Neuronal stem cell (in vitro differentiated cells): Measurements from ENCODE around the gene PKMYT1. TPM values are rescaled to one million over a fixed set of nuclear protein-coding genes. Genes with fewer than 3 reads are reported as not detected.
A peak's percentile ranks its signal among the peaks of the same experiment; 100 is the strongest.

Experiments
- DNase-seq: peaks from one replicate; pipeline ENCODE4 v3.0.0-alpha.2; 2013; ENCODE audit warnings: low spot score
- H2AFZ ChIP-seq: one replicate; pipeline ENCODE4 v1.6.1; 2013; ENCODE audit warnings: mild to moderate bottlenecking, low read length, inconsistent platforms
- H2AK5ac ChIP-seq: 2 replicates; pipeline ENCODE4 v1.6.1; 2013; ENCODE audit warnings: low read depth, mild to moderate bottlenecking, inconsistent platforms, low read length, moderate library complexity, mixed read lengths
- H2BK120ac ChIP-seq: 2 replicates; pipeline ENCODE4 v1.6.1; 2013; ENCODE audit warnings: low read depth, mild to moderate bottlenecking, inconsistent platforms, low read length, moderate library complexity, mixed read lengths
- H2BK12ac ChIP-seq: one replicate; pipeline ENCODE4 v1.6.1; 2013; ENCODE audit warnings: low read length, inconsistent platforms
- H2BK15ac ChIP-seq: 2 replicates; pipeline ENCODE4 v1.6.1; 2013; ENCODE audit warnings: mild to moderate bottlenecking, low read length, inconsistent platforms, mixed read lengths
- H2BK5ac ChIP-seq: one replicate; pipeline ENCODE4 v1.6.1; 2013; ENCODE audit warnings: inconsistent platforms, mild to moderate bottlenecking, low read length, moderate library complexity
- H3K14ac ChIP-seq: one replicate; pipeline ENCODE4 v1.6.1; 2013; ENCODE audit warnings: low read length, inconsistent platforms
- H3K18ac ChIP-seq: 2 replicates; pipeline ENCODE4 v1.6.1; 2013; ENCODE audit warnings: low read length, inconsistent platforms
- H3K23ac ChIP-seq: 2 replicates; pipeline ENCODE4 v1.6.1; 2013; ENCODE audit warnings: low read depth, mild to moderate bottlenecking, mixed read lengths, low read length, inconsistent platforms; ENCODE audit not compliant: poor library complexity
- H3K27ac ChIP-seq: replicated peaks from 3 replicates; pipeline ENCODE4 v1.5.1; 2013; ENCODE audit warnings: low read length, inconsistent platforms
- H3K27me3 ChIP-seq, 3 experiments: 2 replicates each; pipeline ENCODE4 v1.6.1; 2013; ENCODE audit warnings: low read length in 3 of 3, mild to moderate bottlenecking in 2 of 3, inconsistent platforms in 1 of 3, low read depth in 1 of 3, mixed read lengths in 1 of 3, moderate library complexity in 1 of 3; ENCODE audit not compliant: control insufficient read depth in 3 of 3, insufficient read depth in 3 of 3
- H3K36me3 ChIP-seq, 2 donors: replicated peaks in 1 of 2; 2 replicates each; pipeline ENCODE4 v1.6.1; 2013; ENCODE audit warnings: low read length in 2 of 2; ENCODE audit not compliant: control insufficient read depth in 2 of 2, insufficient read depth in 2 of 2
- H3K4ac ChIP-seq: 2 replicates; pipeline ENCODE4 v1.6.1; 2013; ENCODE audit warnings: inconsistent platforms, mild to moderate bottlenecking, low read length, moderate library complexity
- H3K4me1 ChIP-seq, 2 donors: 1 replicate in 1 of 2; 2 replicates in 1 of 2; pipeline ENCODE4 v1.6.1; 2013; ENCODE audit warnings: low read length in 2 of 2, low read depth in 1 of 2; ENCODE audit not compliant: control insufficient read depth in 2 of 2, insufficient read depth in 1 of 2
- H3K4me2 ChIP-seq: one replicate; pipeline ENCODE4 v1.6.1; 2013; ENCODE audit warnings: mild to moderate bottlenecking, low read length, inconsistent platforms; ENCODE audit not compliant: insufficient read depth, poor library complexity, severe bottlenecking
- H3K4me3 ChIP-seq, 2 donors: 2 replicates each; pipeline ENCODE4 v1.5.1; 2013; ENCODE audit warnings: low read length in 2 of 2, mild to moderate bottlenecking in 2 of 2, inconsistent platforms in 1 of 2, moderate library complexity in 1 of 2
- H3K79me1 ChIP-seq: one replicate; pipeline ENCODE4 v1.6.1; 2013; ENCODE audit warnings: low read depth, mild to moderate bottlenecking, inconsistent platforms, low read length, moderate library complexity
- H3K9ac ChIP-seq: one replicate; pipeline ENCODE4 v1.6.1; 2013; ENCODE audit warnings: mild to moderate bottlenecking, low read depth, low read length, inconsistent platforms; ENCODE audit not compliant: poor library complexity
- H3K9me3 ChIP-seq, 2 donors: replicated peaks in 1 of 2; 2 replicates each; pipeline versions ENCODE3 to v1.6.1; 2013; ENCODE audit warnings: low read length in 2 of 2, mild to moderate bottlenecking in 2 of 2, inconsistent platforms in 1 of 2, low read depth in 1 of 2, mixed read lengths in 1 of 2, moderate library complexity in 1 of 2; ENCODE audit not compliant: control insufficient read depth in 2 of 2, insufficient read depth in 1 of 2
- H4K8ac ChIP-seq: one replicate; pipeline ENCODE4 v1.6.1; 2013; ENCODE audit warnings: low read depth, mild to moderate bottlenecking, inconsistent platforms, low read length, moderate library complexity
- H4K91ac ChIP-seq: one replicate; pipeline ENCODE4 v1.6.1; 2013; ENCODE audit warnings: low read length, low read depth, mild to moderate bottlenecking, inconsistent platforms; ENCODE audit not compliant: poor library complexity
- WGBS, 2 donors: extraction: QIAGEN DNeasy Blood & Tissue Kit; methylation state at CpG; one replicate each; pipeline ENCODE4 v1.1.7; 2013; ENCODE audit warnings: missing lambda C conversion rate in 2 of 2, mixed read lengths in 1 of 2; ENCODE audit not compliant: insufficient read length in 2 of 2, insufficient replicate concordance in 1 of 2; ENCODE audit errors: extremely low coverage in 2 of 2; 5-methylcytosine and 5-hydroxymethylcytosine counted together
- small RNA-seq: library from polyadenylated mRNA; stranded (forward); fragments of <200 nt; extraction: miRNeasy Mini kit (QIAGEN cat#:217004); gene quantifications from one replicate; pipeline ENCODE3, GENCODE V24; 2013; ENCODE audit not compliant: insufficient read depth

Gene PKMYT1

GRCh38 chr16:2924901-2925755 is 55.1 kb downstream of the PKMYT1 start:
- DNase-seq = peak; percentile 36
- H4K91ac ChIP-seq = peak overlapping the region; percentile 85
- no peaks in the 10 kb centered on the region for H3K27me3 ChIP-seq
- peak overlapping the region; percentile 91 for H3K23ac ChIP-seq
- H2BK120ac ChIP-seq = peak overlapping the region; percentile 41
- H3K9me3 ChIP-seq = no peaks in the 10 kb centered on the region
- peak overlapping the region in 1 of 2 donors; percentile 67 for H3K4me3 ChIP-seq
- H2BK5ac ChIP-seq = peak overlapping the region; percentile 39
- no peak overlapping the region for H2AFZ ChIP-seq
- H3K79me1 ChIP-seq = peaks cover 5% of the 10 kb centered on the region
- no peak overlapping the region for H2BK12ac ChIP-seq
- WGBS, 2 donors = no CpG with 5 or more reads among the region's 42 CpGs
- peak overlapping the region; percentile 93 for H2AK5ac ChIP-seq
- H3K4me1 ChIP-seq = peaks cover 0 to 17% of the 10 kb centered on the region in 2 donors
- peak overlapping the region; percentile 47 for H3K14ac ChIP-seq
- peak overlapping the region; percentile 93 for H3K18ac ChIP-seq
- no peak overlapping the region for H3K4ac ChIP-seq
- H4K8ac ChIP-seq = no peak overlapping the region
- peak overlapping the region; percentile 18 for H3K4me2 ChIP-seq
- H3K36me3 ChIP-seq = peaks cover 0 to 16% of the 10 kb centered on the region in 2 donors
- no peak overlapping the region for H3K27ac ChIP-seq
- H2BK15ac ChIP-seq = no peak overlapping the region
- peak overlapping the region; percentile 44 for H3K9ac ChIP-seq

GRCh38 chr16:2923481-2923880 is 56.8 kb downstream of the PKMYT1 start:
- Histone ChIP-seq H3K14ac (no peak overlapping the region), H3K9ac (no peak overlapping the region), H2BK12ac (no peak overlapping the region), H3K27ac (no peak overlapping the region), H2AK5ac (no peak overlapping the region), H2AFZ (no peak overlapping the region), H3K36me3 (peaks cover 0 to 16% of the 10 kb centered on the region in 2 donors), H4K91ac (no peak overlapping the region), H3K4me3 (no peak overlapping the region), H3K27me3 (no peaks in the 10 kb centered on the region), H2BK120ac (no peak overlapping the region), H3K4me1 (peaks cover 0 to 14% of the 10 kb centered on the region in 2 donors), H4K8ac (no peak overlapping the region), H3K79me1 (peaks cover 5% of the 10 kb centered on the region), H3K4ac (no peak overlapping the region), H3K4me2 (no peak overlapping the region), H3K18ac (no peak overlapping the region), H3K23ac (no peak overlapping the region), H2BK15ac (no peak overlapping the region), H3K9me3 (no peaks in the 10 kb centered on the region), H2BK5ac (no peak overlapping the region)
- WGBS, 2 donors = no CpG with 5 or more reads among the region's 14 CpGs
- no peak for DNase-seq

Small RNA genes within 50 kb of the gene (small RNA-seq; reads per million reads assigned to genes)
- not detected for gene LINC00514
